LNCAP (cell line): ENCODE data around the gene NF1.

Source experiments
- CTCF ChIP-seq: fragments of 450-650 bp; IDR thresholded peaks from 2 replicates; pipeline ENCODE4 v1.5.1; 2017; ENCODE audit warnings: mild to moderate bottlenecking

The NF1 gene

GRCh38 chr17:31105991-31106390 lies 11.2 kb downstream of the NF1 start:
- TF ChIP-seq CTCF: no peak

- TF ChIP-seq CTCF: no peak
These were observed 16.4 kb downstream of the NF1 start for GRCh38 chr17:31111183-31111582.

- TF ChIP-seq CTCF: no peak
These were observed 17.4 kb downstream of the NF1 start for GRCh38 chr17:31112001-31112661.

- no peak for TF ChIP-seq CTCF
These were observed 19.2 kb downstream of the NF1 start for GRCh38 chr17:31113939-31114338.

- TF ChIP-seq CTCF: no peak
These were observed 20.3 kb downstream of the NF1 start for GRCh38 chr17:31114956-31115555.

- no peak for TF ChIP-seq CTCF
These were observed 21.4 kb downstream of the NF1 start for GRCh38 chr17:31116167-31116566.

GRCh38 chr17:31122746-31123145 lies 28.0 kb downstream of the NF1 start:
- no peak for TF ChIP-seq CTCF
